ENCODE data around the gene CNTNAP2.
"Not testable (repeated sequence)": the region's sequence is repeated elsewhere in the genome, so short reads cannot be mapped to it uniquely, and the experiment has no call there.

Gene CNTNAP2

DNA sequence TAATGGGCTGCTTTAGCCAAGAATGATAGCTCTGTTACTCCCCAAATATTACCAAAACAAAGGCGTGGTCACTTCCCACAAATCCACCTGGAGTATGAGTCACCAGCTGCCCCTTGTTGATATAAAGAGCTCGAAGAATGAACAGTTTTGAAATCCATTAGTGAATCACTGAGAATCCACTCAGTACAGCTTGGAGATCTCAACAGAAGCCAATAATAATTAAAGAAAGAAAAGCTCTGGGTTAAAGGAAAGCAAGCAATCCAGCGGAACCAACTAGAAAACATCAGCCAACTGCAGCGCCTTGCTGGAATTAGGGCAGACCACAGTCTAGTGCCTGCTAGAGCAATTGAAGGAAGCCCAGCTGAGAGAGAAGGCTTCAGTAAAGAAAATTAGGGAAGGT lies 1897.9 kb downstream of the CNTNAP2 start:
- DNase-seq: peak; percentile 94

DNA sequence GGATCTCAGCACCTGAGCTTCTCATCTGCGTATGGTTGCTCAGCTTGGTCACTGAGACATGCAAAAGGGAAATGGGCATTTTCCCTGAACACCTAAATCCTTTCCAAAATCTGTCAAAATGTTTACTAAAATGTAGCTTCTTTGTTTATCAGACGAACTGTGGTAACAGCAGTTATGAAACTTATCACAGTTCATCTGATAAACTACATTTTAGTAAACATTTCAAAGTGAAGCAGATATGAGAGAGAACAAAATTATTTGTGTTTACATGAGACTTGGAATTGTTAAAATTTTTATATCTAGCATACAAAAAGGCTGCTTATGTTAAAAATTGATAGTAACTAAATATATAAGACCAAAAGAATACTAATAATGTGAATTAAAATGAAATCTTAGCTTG lies 1900.5 kb downstream of the CNTNAP2 start:
- DNase-seq: no peak

DNA sequence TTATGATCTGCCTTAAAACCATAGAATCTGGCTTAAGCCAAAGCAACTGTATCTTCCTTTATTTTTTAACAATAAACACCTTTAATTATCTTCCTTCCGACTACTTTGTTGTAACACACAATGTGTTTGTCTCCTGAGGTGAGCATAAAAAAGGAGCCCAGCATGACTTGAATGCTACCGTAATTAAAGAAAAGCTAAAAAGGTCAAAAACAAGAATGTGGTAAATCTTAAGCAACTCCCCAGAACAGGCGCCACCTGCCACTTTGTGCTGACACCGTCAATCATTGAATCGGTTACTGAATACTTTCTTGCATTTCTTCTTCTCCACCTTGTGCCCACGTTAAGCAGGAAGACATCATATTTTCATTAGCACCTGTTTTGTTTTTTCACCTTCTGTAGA lies 1904.1 kb downstream of the CNTNAP2 start:
- no peak for DNase-seq

DNA sequence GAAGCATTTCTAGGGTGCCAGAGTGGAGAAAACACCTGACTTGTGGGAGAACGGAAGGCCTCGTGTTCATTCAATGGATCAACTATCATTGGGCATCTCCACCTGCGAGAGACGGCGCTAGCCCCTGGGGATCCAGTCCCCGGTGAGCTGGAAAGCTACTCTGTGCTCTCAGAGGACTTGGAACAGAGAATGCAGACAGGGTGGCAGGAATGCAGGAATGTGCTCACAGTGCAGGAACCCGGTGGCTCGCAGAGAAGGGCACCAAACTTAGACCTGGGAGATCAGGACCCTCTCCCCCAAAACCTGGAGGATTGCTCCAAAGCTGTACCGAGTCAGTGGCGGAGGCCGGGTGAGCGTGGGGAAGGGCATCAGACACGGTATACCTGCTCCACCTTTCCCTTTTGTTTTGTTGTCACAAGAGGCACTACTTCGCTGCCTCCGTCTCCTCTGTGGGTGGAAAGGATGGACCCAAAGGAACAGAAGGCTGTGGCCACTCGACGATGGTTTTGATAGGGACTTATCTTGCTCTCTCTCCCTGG lies 1905.0 kb downstream of the CNTNAP2 start:
- no peak for DNase-seq

DNA sequence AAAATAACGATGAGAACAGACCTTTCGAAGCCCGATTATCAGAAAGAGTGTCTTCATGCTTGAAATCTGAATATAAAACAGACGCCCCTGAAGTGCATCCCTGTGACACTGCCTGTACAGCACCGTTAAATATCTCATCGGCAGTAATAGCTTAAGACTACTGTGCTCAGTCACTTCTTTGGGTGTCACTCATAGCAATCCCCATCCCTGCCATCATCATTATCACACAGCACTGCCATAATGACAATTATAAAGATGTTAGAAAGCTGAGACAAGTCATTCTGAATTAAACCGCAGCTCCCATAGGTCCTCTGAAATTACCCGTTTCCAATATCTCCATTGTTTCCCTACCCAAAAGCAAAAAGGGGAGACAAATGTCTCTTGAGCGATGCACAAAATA lies 1906.2 kb downstream of the CNTNAP2 start:
- DNase-seq: no peak

DNA sequence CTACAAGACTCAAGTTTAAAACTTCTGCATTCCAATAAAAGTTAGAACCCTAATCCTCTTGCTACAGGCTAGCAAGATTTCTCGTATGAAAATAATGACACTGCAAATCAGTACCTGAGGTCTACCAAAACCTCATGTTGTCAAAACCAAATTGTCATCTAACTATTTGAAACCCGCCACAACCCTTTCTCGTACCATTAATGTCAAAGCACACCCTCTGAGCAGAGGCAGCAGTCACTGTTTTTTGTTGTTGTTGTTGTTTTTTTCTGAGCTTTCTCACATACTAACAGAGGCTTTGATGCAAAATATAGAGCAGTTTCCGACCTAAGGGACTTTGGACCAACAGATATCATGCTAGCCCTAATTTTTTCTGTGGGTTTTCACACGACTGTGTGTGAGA lies 1910.1 kb downstream of the CNTNAP2 start:
- no peak for DNase-seq

DNA sequence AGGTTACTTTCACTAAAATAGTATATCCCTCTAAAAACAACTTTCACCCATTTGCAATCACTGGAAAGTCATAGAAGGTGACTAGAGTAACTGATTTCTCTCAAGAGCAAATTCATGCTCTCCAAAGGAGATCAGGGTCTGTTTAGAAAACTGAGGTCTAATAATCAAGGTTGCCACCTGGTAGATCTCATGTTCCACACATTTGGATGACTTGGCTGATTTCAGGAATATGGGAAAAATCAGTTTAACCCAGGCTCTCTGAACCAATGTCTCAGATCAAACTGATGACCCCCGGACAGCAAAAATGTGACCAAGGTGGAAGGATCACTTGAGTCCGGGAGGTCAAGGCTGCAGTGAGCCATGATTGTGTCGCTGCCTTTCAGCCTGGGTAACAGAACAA lies 1911.6 kb downstream of the CNTNAP2 start:
- DNase-seq: no peak

DNA sequence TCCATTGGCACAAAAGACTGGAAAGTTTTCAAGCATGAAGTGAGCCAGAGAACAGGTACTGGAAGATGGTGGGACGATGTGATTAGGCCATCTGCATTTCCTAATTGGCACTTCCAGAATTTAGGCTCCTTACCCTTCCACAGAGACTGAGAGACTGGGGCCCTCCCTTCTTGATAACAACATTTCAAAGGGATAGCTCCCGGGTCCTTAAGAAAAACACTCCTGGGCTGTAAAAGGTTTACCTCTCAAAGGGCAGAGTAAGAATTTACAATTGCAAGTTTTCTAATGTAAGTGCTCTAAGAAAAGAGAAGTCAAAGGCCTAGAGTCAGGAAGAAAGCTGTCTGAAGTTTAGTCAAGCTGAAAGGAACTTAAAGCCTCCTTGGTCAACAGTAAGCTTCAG lies 1914.4 kb downstream of the CNTNAP2 start:
- DNase-seq: no peak

DNA sequence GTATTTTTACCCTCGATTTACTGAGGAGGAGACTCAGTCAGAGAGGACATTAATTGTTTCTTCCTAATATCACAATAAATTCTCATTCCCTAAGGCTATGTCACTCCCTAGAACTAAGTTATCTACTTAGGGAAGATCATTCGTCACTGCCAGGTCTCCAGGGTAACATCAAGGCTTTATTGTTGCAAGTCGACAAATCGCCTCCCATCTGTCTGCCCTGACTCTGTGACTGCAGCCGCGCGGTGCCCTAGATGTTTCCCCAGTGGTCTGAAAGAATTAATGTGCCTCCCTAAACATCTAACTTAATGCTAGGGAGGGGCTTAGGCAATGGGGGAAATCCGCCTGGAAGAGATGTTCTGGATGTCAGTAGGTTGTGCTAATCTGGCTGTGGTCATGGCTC lies 1915.2 kb downstream of the CNTNAP2 start:
- no peak for DNase-seq

DNA sequence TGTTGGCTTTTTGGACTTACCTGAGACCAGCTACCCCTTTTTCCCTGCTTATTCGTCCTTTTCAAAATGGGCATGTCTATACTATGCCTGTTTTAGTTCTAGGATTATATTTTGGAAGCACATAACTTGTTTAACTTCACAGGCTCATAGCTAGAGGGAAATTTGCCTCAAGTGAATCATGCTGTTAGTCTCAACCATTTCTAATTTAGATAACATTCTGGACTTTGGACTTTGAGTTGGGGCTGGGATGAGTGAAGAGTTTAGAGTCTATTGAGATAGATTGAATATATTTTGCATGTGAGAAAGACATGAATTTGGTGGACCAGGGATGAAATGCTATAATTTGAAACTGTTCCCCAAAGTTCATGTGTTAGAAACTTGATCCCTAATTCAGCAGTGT lies 1919.3 kb downstream of the CNTNAP2 start:
- no peak for DNase-seq

DNA sequence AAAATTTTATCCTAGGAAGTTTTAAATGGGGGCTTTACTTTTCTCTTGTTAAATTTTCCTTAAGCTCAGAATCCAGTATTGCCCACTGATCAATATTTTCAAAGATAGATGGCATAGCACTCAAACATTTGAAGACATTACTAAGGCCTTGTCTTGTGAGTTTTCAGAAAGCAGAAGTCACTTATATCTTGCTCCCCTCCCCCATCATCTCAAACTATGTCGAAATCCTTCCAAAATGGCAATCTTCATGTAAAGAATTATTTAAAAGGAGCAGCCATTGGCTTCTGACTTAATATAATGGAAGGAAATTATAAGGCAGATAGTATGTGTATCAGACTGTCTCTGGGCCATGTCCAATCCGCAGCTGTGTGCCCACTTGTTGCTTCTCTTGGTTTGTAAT lies 1920.4 kb downstream of the CNTNAP2 start:
- no peak for DNase-seq

DNA sequence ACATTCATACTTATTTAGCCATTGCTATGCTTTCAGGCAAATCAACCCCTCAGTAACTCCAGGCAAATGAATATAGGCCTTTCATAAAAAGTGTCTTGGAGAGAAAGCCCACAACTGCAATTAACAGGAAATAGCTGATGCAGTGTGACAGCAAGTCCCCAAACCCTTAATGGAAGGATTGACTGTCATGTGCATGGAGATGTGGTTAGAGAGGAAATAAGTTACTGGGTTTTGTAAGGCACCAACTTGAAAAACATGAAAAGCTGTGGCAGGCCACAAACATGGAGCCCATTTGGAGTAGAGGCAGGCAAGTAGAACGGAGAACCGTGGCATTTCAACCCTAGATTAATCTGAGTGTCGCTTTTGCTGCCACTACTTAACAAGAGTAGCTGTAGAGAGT lies 1924.6 kb downstream of the CNTNAP2 start:
- no peak for DNase-seq

DNA sequence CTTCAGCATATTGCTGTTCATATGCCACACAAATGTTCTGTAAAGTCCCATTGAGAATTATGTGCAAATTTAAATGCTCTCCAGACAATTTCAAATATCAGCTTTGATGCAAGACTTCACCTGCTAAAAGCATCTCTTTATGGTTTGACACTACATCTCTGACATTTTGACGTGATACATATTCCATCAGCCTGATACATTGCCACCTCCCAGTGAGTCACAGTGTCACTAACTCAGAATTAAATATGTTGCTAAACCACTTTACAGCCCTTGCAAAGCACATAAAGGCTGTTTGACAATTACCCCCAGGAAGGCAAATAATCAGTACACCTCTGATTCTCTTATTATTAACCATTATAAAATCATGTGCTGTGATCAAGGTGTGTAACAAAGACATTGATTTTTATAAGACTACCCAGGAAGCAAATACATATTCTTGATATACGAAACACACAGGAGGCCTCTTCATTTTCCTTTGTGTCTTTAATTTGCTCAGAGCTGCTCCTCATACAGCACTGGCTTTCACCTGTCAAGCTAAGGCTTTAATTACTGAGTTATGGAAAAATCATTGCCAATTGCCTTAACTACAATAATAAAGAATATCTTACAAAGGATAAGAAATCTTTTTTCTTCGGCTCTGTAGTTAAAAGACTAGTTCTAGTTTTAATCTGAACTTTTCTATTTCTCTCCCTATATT lies 1926.5 kb downstream of the CNTNAP2 start:
- DNase-seq: peak; percentile 95

DNA sequence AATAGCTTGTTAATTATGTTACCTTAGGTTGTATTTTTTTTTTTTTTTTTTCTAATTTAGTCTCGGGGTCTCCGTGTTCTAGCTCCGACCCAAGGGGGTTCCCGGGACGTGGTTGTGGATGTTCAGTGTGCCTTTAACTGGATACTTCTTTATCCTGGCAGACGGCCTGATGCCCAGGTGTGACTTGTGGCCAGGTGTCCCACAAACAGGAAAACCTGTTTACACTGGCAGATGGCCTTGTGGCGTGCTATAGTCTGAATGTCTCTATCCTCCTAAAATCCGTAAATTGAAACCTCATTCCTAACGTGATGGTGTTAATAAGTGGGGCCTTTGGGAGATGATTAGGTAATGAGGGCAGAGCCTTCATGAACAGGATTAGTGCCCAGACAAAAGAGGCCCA lies 1927.6 kb downstream of the CNTNAP2 start:
- peak; percentile 93 for DNase-seq

DNA sequence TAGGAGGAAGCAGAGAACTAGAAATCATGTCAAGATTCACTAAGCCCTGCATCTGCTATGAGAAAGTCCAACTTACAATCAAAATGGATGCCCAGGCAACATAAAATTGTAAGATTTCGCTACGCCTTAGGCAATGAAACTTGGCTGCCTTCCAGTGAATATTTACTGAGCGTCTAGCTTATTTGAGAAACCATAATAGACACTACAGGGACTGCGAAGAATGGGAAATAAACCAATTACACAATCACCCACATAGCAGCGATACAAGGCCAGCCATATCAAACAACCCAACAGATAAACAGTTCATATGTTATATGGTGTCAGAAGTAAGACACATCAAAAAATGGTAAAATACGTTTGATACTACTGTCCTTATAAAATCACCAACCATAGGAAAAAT lies 1928.9 kb downstream of the CNTNAP2 start:
- DNase-seq: peak; percentile 87

DNA sequence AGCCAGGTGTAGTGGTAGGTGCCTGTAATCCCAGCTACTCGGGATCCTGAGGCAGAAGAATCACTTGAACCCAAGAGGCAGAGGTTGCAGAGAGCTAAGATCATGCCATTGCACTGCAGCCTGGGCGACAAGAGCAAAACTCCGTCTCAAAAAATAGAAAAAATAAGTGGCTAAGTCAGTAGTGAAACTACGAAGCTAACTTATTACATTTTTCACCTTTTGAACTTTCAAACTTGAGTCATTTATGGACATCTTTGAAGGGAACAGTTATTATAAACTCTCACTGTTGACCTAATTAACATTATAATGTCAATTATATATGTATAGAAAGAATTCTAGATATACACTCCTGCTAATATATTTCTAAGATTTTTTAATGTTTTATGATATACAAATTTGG lies 1932.5 kb downstream of the CNTNAP2 start:
- DNase-seq: no peak

DNA sequence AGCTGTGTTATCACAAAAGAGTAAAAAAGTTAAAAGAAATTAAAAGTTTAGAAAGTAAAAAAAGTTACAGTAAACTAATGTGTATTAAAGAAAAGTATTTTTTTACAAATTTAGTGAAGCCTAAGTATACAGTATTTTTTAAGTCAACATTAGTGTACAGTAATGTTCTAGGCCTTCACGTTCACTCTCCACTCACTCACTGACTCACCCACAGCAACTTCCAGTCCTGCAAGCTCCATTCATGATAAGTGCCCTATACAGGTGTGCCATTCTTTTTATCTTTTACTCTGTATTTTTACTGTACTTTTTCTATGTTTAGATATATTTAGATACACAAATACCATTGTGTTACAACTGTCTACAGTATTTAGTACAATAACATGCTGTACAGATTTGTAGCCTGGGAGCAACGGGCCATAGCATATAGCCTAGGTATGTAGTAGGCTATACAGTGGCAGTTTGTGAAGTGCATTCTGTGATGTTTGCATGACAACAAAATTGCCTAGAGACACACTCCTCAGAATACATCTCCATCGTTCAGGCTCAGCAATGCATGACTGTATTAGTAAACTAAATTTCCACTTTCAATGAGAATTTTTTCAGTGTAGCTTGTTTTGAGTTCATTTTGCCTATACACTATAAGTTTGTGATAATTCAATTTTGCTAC lies 1934.0 kb downstream of the CNTNAP2 start:
- DNase-seq: peak; percentile 49

DNA sequence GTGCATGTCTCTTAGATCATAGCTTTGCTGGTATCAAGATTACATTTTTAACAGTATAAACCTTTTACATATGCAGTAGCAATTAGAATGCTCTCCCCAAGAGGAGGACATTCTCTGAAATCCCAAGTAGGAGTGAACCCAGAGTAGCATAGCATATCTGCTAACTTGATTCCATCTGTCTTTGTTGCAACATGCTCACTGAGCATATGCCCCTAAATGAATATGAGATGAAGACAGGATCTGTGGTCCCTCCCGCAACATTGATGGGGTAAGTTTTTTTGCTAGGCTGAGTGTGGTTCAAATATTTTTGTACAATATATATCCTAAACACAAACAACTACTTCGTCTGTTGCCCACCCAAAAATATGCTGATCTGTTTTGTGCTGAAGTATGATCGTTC lies 1939.8 kb downstream of the CNTNAP2 start:
- DNase-seq: no peak

DNA sequence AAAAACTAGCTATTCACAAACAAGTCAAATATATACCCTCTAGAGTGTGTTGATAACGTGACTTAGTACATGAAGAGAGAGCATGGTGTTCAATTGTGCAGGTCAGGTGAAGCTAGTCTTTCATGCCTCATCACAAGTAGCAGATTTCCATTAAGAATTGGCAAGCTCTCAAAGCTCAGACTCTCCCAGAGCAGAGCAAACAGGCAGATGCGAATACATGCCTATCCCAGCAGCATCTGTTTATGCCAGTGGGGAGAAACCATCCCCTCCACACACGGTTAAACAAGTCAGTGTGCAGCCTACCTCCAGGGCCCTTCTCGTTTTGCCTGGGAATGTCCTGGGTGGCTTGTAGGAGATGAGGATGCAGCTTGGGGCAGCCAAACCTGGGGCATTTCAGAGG lies 1941.5 kb downstream of the CNTNAP2 start:
- DNase-seq: peak; percentile 94

DNA sequence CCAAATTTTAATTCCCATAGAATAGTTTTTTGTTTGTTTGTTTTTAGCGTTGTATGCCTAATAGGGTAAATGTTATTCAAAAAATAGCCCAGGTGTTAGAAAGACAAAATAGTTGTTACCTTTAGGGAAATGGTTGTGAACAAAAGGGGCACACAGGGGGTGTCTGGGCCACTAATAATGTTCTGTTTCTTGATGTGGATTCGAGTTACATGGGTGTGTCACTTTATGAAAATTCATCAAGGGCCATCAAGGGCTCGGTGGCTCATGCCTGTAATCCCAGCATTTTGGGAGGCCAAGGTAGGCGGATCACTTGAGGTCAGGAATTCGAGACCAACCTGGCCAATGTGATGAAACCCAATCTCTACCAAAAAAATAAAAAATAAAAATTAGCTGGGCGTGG lies 1942.2 kb downstream of the CNTNAP2 start:
- DNase-seq: peak; percentile 54

DNA sequence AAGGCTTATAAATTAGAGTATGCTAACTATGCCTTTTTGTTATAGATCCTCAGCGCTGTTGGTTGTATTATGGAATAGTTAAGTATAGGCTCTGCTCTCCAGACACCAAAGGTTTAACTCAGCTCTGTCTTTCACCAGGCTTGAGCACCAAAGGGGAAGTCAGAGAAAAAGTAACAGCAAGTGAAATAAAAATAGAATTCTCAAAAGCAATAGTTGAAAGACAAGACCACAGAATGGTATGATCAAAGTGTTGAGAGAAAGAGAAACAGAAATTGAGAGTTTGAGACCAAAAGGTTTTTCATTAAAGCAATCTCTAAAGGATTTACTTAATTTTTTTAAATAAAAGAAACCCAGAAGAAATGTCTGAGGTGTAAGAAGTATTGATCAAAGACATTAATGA lies 1944.1 kb downstream of the CNTNAP2 start:
- DNase-seq: no peak

DNA sequence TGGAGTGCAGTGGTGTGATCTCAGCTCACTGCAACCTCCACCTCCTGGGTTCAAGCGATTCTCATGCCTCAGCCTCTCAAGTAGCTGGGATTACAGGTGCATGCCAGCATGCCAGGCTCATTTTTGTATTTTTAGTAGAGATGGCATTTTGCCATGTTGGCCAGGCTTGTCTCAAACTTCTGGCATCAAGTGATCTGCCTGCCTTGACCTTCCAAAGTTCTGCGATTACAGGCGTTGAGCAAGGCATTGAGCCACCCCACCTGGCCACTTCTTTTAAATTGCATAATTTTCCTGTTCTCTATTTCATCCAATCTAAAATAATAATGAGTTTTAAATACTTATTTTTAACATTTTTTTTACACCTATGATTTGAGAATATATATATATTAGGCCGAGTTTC lies 1961.5 kb downstream of the CNTNAP2 start:
- DNase-seq: not testable (repeated sequence)

DNA sequence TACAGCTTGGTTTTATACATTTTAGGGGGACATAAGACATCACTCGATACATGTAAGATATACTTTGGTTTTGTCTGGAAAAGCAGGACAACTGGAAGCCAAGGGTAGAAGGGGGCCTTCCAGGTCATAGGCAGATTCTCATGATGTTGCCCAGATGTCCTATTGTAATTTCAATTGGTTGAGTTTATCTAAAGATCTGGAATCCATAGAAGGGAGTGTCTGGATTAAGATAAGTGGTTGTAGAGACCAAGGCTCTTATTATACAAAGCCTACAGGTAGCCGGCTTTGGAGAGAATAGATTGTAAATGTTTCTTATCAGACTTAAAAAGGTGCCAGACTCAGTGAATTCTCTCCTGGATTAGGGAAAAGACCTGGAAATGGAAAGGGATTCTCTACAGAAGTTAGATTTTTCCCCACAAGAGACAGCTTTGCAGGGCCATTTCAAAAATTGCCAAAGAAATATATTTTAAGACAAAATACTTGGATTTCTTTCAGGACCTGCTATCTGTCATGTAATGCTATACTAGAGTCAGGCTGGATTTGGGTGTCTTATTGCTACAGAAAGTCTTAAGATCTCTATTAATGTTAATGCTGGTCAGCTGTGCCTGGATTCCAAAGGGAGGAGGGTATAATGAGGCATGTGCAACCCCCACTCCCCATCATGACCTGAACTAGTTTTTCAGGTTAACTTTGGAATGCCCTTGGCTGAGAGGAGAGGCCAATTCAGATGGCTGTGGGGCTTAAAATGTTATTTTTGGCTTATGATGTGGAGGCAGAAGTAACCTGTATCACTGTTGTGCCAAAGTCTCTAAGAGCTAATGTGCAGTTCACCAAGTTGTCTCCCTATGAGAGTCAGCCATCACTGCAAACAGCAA lies 1962.8 kb downstream of the CNTNAP2 start:
- no peak for DNase-seq

DNA sequence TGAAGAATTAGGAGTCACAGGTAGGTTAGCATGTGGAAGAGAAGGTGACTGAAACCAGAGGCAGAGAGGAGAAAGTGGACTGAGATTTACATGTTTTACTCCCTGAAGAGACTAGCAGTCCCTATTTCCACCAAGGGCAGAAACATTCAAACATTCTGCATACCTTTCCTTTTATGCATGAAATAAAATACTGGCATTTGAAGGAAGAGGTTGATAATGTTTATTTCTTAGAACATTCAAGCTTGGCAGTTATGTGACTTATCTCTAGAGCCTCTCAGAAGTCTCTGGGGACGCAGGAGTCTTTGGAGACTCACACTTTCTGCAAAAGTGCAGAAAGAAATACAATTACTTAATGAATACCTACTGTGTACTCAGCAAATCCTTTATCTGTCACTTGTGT lies 1966.8 kb downstream of the CNTNAP2 start:
- DNase-seq: no peak
